Bronchial epithelial cell (primary cell): ENCODE data around the gene SRCIN1. TPM values are rescaled to one million over a fixed set of nuclear protein-coding genes. Genes with fewer than 3 reads are reported as not detected.

Source experiments
- DNase-seq: peaks from one replicate; pipeline ENCODE4 v3.0.0-alpha.2; 2010; ENCODE audit warnings: low read depth
- FAIRE-seq: peaks from 2 replicates; lab custom pipeline; 2011; peaks lifted over from hg19 to GRCh38; lab: Jason Lieb, UNC
- H3K27me3 ChIP-seq: 2 replicates; pipeline ENCODE4 v1.5.1; 2011; ENCODE audit warnings: low read length; ENCODE audit not compliant: control insufficient read depth, insufficient read depth
- H3K36me3 ChIP-seq: 2 replicates; pipeline ENCODE4 v1.5.1; 2011; ENCODE audit warnings: low read length; ENCODE audit not compliant: control insufficient read depth, insufficient read depth
- H3K4me3 ChIP-seq: 2 replicates; pipeline ENCODE4 v1.5.1; 2011; ENCODE audit warnings: mild to moderate bottlenecking, low read depth, low read length, control low read depth
- total RNA-seq: library from RNA; depleted of rRNA; stranded (reverse); fragments of >200 nt; gene quantifications from 2 replicates; pipeline ENCODE4 v1.2.1, GENCODE V29; 2014
- TF ChIP-seq, protein P1 (sequence below): IDR thresholded peaks from 2 replicates; pipeline ENCODE4 v1.5.1; 2011; ENCODE audit warnings: mild to moderate bottlenecking, moderate library complexity, low read length, control low read depth, inconsistent platforms; ENCODE audit not compliant: insufficient read depth, severe bottlenecking

The SRCIN1 gene
- total RNA-seq, 1 donor from 2014 or later = under 0.01 TPM

- peaks cover 51% of the 10 kb centered on the region for H3K27me3 ChIP-seq
- no peak for FAIRE-seq
- H3K36me3 ChIP-seq = no peaks in the 10 kb centered on the region
- TF ChIP-seq, protein P1, sequence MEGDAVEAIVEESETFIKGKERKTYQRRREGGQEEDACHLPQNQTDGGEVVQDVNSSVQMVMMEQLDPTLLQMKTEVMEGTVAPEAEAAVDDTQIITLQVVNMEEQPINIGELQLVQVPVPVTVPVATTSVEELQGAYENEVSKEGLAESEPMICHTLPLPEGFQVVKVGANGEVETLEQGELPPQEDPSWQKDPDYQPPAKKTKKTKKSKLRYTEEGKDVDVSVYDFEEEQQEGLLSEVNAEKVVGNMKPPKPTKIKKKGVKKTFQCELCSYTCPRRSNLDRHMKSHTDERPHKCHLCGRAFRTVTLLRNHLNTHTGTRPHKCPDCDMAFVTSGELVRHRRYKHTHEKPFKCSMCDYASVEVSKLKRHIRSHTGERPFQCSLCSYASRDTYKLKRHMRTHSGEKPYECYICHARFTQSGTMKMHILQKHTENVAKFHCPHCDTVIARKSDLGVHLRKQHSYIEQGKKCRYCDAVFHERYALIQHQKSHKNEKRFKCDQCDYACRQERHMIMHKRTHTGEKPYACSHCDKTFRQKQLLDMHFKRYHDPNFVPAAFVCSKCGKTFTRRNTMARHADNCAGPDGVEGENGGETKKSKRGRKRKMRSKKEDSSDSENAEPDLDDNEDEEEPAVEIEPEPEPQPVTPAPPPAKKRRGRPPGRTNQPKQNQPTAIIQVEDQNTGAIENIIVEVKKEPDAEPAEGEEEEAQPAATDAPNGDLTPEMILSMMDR = no peak
- DNase-seq = no peak
- no peak overlapping the region for H3K4me3 ChIP-seq
These were observed 42.8 kb downstream of the SRCIN1 start for GRCh38 chr17:38562903-38563302.

DNA sequence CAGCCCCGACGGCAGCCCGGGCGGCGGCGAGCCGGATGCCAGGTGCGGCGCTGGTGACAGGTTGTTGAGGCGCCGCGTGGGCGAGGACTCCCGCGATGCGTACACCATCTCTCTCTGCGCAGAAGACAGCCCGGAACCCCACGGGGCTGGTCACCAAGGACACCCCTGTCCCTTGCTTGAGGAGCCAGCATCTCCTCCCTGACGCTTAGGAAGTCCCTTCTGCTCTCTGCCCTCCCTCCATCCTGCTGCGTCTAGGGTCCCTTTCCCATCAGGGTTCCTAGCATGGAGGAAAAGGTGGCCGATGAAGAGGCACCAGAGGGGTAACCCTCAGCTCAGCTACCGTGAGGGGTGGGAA lies 43.6 kb downstream of the SRCIN1 start:
- H3K4me3 ChIP-seq = no peak overlapping the region
- peaks cover 48% of the 10 kb centered on the region for H3K27me3 ChIP-seq
- TF ChIP-seq, protein P1 = no peak
- DNase-seq (no peak), FAIRE-seq (no peak)
- H3K36me3 ChIP-seq = no peaks in the 10 kb centered on the region

GRCh38 chr17:38561416-38562214 lies 44.1 kb downstream of the SRCIN1 start:
- FAIRE-seq = no peak
- no peak for DNase-seq
- peaks cover 48% of the 10 kb centered on the region for H3K27me3 ChIP-seq

GRCh38 chr17:38560503-38561318 lies 45.0 kb downstream of the SRCIN1 start:
- FAIRE-seq = no peak
- no peaks in the 10 kb centered on the region for H3K36me3 ChIP-seq
- H3K4me3 ChIP-seq = no peak overlapping the region
- TF ChIP-seq, protein P1 = no peak
- peaks cover 43% of the 10 kb centered on the region for H3K27me3 ChIP-seq
- DNase-seq = no peak

More at GRCh38 chr17:38561416-38562214, 44.1 kb downstream of the SRCIN1 start:
- Histone ChIP-seq H3K4me3 (no peak overlapping the region), H3K36me3 (no peaks in the 10 kb centered on the region)
- TF ChIP-seq, protein P1 = no peak

- Histone ChIP-seq H3K36me3 (no peaks in the 10 kb centered on the region), H3K27me3 (peaks cover 39% of the 10 kb centered on the region), H3K4me3 (no peak overlapping the region)
- DNase-seq = no peak
- FAIRE-seq = no peak
- TF ChIP-seq, protein P1 = no peak
These were observed 45.9 kb downstream of the SRCIN1 start for GRCh38 chr17:38559880-38560230.
